ENCODE results near the gene SEC14L1.
A peak's percentile ranks its signal among the peaks of the same experiment; 100 is the strongest.

Gene SEC14L1

GRCh38 chr17:77146882-77147281, 6.1 kb downstream of the SEC14L1 start:
- Histone ChIP-seq H3K27me3 (replicated peaks) (no peaks in the 10 kb centered on the region), H3K36me3 (replicated peaks) (peaks cover 69% of the 10 kb centered on the region), H3K4me3 (ENCODE audit: low read depth, low read length) (no peak overlapping the region), H3K27ac (no peak overlapping the region)
- TF ChIP-seq CTCF (IDR thresholded peaks at IDR 0.05; ENCODE audit: low read depth, low read length, missing control alignments) = peak; percentile 16
- in situ Hi-C loops (cut with HindIII; ENCODE audit: low pct_ligation_motif_present, low sequenced_read_pairs) = no loop called here
- no peak for DNase-seq

- no peak overlapping the region for H3K4me3 ChIP-seq (ENCODE audit: low read depth, low read length)
- peaks cover 69% of the 10 kb centered on the region for H3K36me3 ChIP-seq (replicated peaks)
- H3K27ac ChIP-seq = no peak overlapping the region
- DNase-seq = no peak
- H3K27me3 ChIP-seq (replicated peaks) = no peaks in the 10 kb centered on the region
- TF ChIP-seq CTCF (IDR thresholded peaks at IDR 0.05; ENCODE audit: low read depth, low read length, missing control alignments) = no peak
- in situ Hi-C loops (cut with HindIII; ENCODE audit: low pct_ligation_motif_present, low sequenced_read_pairs) = no loop called here
Observed at GRCh38 chr17:77147357-77147801, 6.6 kb downstream of the SEC14L1 start.

GRCh38 chr17:77148077-77148939, 7.5 kb downstream of the SEC14L1 start:
- TF ChIP-seq CTCF (IDR thresholded peaks at IDR 0.05; ENCODE audit: low read depth, low read length, missing control alignments) = no peak
- no peak for DNase-seq
- H3K27ac ChIP-seq = no peak overlapping the region
- H3K36me3 ChIP-seq (replicated peaks) = peaks cover 61% of the 10 kb centered on the region
- H3K4me3 ChIP-seq (ENCODE audit: low read depth, low read length) = no peak overlapping the region
- in situ Hi-C loops (cut with HindIII; ENCODE audit: low pct_ligation_motif_present, low sequenced_read_pairs) = no loop called here
- no peaks in the 10 kb centered on the region for H3K27me3 ChIP-seq (replicated peaks)

- TF ChIP-seq CTCF (IDR thresholded peaks at IDR 0.05; ENCODE audit: low read depth, low read length, missing control alignments) = no peak
- Histone ChIP-seq H3K4me3 (ENCODE audit: low read depth, low read length) (no peak overlapping the region), H3K27ac (no peak overlapping the region), H3K27me3 (replicated peaks) (no peaks in the 10 kb centered on the region), H3K36me3 (replicated peaks) (peaks cover 54% of the 10 kb centered on the region)
- DNase-seq = no peak
- in situ Hi-C loops (cut with HindIII; ENCODE audit: low pct_ligation_motif_present, low sequenced_read_pairs) = no loop called here
Observed at GRCh38 chr17:77148940-77149510, 8.3 kb downstream of the SEC14L1 start.

GRCh38 chr17:77150196-77150595, 9.4 kb downstream of the SEC14L1 start:
- no peak for DNase-seq
- Histone ChIP-seq H3K4me3 (ENCODE audit: low read depth, low read length) (no peak overlapping the region), H3K27ac (no peak overlapping the region), H3K36me3 (replicated peaks) (peaks cover 46% of the 10 kb centered on the region), H3K27me3 (replicated peaks) (no peaks in the 10 kb centered on the region)
- no peak for TF ChIP-seq CTCF (IDR thresholded peaks at IDR 0.05; ENCODE audit: low read depth, low read length, missing control alignments)
- in situ Hi-C loops (cut with HindIII; ENCODE audit: low pct_ligation_motif_present, low sequenced_read_pairs) = no loop called here

Measured in brain microvascular endothelial cell (primary cell).